Ascending aorta (tissue), 2 donors: Measurements from ENCODE around the gene ANXA11. TPM values are rescaled to one million over a fixed set of nuclear protein-coding genes. Genes with fewer than 3 reads are reported as not detected.

Source experiments
- DNase-seq, 2 donors: peaks; one replicate each; pipeline ENCODE4 v3.0.0-alpha.2; 2019; ENCODE audit warnings: low spot score in 2 of 2
- H3K27ac ChIP-seq, 2 donors: fragments of 200-600 bp; sonication (generic); one replicate each; pipeline ENCODE4 v1.5.1; 2016 to 2017; ENCODE audit warnings: mild to moderate bottlenecking in 1 of 2
- H3K27me3 ChIP-seq: fragments of 200-600 bp; sonication (generic); one replicate; pipeline ENCODE4 v1.5.1; 2017
- H3K36me3 ChIP-seq, 2 donors: fragments of 200-600 bp; sonication (generic); one replicate each; pipeline ENCODE4 v1.5.1; 2016
- H3K4me1 ChIP-seq, 2 donors: fragments of 200-600 bp; sonication (generic); one replicate each; pipeline ENCODE4 v1.5.1; 2016 to 2017; ENCODE audit warnings: mild to moderate bottlenecking in 1 of 2
- H3K4me3 ChIP-seq, 2 donors: fragments of 200-600 bp; sonication (generic); one replicate each; pipeline ENCODE4 v1.5.1; 2016 to 2017; ENCODE audit warnings: mild to moderate bottlenecking in 1 of 2
- H3K9me3 ChIP-seq, 2 donors: fragments of 200-600 bp; sonication (generic); one replicate each; pipeline ENCODE4 v1.5.1; 2016
- CTCF ChIP-seq, 3 experiments: fragments of 200-600 bp in 2 of 3; fragments of 450-650 bp in 1 of 3; sonication (generic) in 2 of 3; IDR thresholded peaks; one replicate each; pipeline ENCODE4 v1.5.1; 2016 to 2019; ENCODE audit warnings: antibody characterized with exemption in 3 of 3, mild to moderate bottlenecking in 1 of 3, moderate library complexity in 1 of 3
- intact Hi-C: fragments of 100-400 bp; cut with DNase I; formaldehyde crosslinking; loops from one replicate; pipeline ENCODE4 v1.15.1; 2023
- total RNA-seq: library from RNA; depleted of rRNA; stranded (reverse); fragments of >200 nt; gene quantifications from one replicate; pipeline ENCODE4 v1.1.0, GENCODE V29; 2016

Gene ANXA11
- total RNA-seq, 1 donor from 2014 or later: 237 TPM

DNA sequence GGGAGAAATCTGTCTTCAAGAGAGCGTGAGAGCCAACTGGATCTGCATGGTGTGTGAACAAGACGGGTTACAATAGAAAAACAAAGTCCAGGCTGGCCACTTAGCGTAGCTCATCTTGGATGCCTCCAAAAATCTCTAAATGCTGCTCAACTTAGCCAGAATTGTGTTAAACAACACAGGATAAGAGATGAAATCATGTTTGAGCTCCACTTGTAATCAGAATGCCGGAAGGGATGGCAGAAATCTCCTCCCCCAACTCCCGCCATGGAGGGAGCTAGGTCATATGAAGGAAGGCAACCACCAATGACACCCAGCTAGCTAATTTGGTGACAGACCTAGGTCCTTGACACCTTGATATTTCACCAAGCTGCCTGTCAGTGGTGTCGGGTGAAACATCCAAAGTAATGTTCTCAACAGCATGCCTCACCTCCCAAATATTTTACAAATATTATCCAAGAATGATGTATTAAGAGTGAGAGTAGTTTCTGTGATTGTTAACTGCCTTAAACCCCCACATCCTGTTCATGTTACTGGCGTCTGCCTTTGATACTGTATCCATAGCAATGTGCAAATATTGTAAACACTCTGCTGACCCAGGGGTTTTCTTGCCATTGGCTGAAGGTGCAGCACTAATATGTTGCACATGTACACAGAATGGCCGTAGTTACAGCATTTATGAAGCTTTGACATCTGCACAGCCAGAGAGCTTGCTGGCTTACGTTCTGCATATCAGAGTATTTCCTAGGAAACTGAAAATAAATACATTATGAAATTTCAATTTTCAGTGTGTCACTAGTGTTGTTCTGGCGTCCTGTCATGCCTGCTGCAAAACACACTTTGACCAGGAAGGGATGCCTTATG lies 101.0 kb downstream of the ANXA11 start:
- H3K27ac ChIP-seq: peak overlapping the region; percentile 50 to 61
- H3K9me3 ChIP-seq: peaks cover 0 to 5% of the 10 kb centered on the region in 2 donors
- H3K36me3 ChIP-seq: no peaks in the 10 kb centered on the region
- intact Hi-C loops: loop anchor here (1.0 kb wide), 1 partner anchor 26 kb away; the partner anchor contains the start of gene TMEM254
- peak overlapping the region in 1 of 2 donors; percentile 27 for H3K4me3 ChIP-seq
- DNase-seq: no peak
- H3K27me3 ChIP-seq: no peaks in the 10 kb centered on the region
- no peak for TF ChIP-seq CTCF (IDR thresholded peaks at IDR 0.05)
- H3K4me1 ChIP-seq: peaks cover 0 to 8% of the 10 kb centered on the region in 2 donors

Other genes with a start within 250 kb of the ANXA11 start
- gene TMEM254, start 126.9 kb downstream of the ANXA11 start, total RNA-seq: 2.4 TPM
- gene PLAC9, start 72.8 kb downstream of the ANXA11 start, total RNA-seq: 221 TPM
- 0.32 TPM for gene MAT1A, start 84.1 kb upstream of the ANXA11 start, total RNA-seq
- not detected for gene DYDC1, start 151.2 kb upstream of the ANXA11 start, total RNA-seq
- not detected for gene DYDC2, start 151.2 kb upstream of the ANXA11 start, total RNA-seq
- gene PRXL2A, start 203.0 kb upstream of the ANXA11 start, total RNA-seq: 22.7 TPM
- 161 TPM for gene TSPAN14, start 248.8 kb upstream of the ANXA11 start, total RNA-seq